RWPE1 (cell line): ENCODE results near the gene TSPAN5.

ENCODE experiments used
- CTCF ChIA-PET: fragments of 350-600 bp; sonication (Branson Sonifier 250); formaldehyde crosslinking; extraction: SDS; loops from one replicate; lab custom pipeline; 2021; lab: Yijun Ruan, JAX
- POLR2A ChIA-PET: fragments of 400-600 bp; formaldehyde crosslinking; extraction: SDS; loops from one replicate; lab custom pipeline; 2020; ENCODE audit warnings: antibody characterized with exemption; ENCODE audit not compliant: low non-redundant PET; lab: Yijun Ruan, JAX
- DNase-seq: peaks from one replicate; pipeline ENCODE4 v3.0.0; 2012; ENCODE audit warnings: low spot score
- H3K27ac ChIP-seq: fragments of 450-650 bp; 2 replicates; pipeline ENCODE4 v1.5.1; 2017
- TF ChIP-seq, protein P1 (sequence below): fragments of 450-650 bp; conservative IDR thresholded peaks from 2 replicates; pipeline ENCODE4 v1.5.1; 2017; ENCODE audit warnings: low read depth, mild to moderate bottlenecking

Gene TSPAN5

DNA sequence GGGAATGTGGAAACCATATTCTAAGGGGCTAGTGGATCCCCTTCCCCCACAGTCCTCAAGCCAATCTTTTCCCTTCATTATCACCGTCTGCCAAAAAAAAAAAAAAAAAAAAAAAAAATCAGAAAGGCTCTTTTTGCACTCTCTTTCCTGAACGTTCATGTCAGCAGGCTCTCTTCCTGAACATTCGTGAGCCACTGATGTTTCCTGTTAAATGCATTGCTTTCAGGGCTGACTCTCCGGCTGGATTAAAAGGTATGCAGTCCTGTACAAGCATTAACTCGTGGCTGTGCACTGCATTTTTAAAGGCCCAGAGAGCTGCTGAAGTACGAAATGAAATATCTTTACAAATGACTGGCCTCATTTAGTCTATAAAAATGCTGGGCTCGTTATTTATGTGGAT is 34.0 kb upstream of the TSPAN5 start:
- ChIA-PET CTCF (no interaction called here), POLR2A (no interaction called here)
- DNase-seq, result no peak
- TF ChIP-seq, protein P1, sequence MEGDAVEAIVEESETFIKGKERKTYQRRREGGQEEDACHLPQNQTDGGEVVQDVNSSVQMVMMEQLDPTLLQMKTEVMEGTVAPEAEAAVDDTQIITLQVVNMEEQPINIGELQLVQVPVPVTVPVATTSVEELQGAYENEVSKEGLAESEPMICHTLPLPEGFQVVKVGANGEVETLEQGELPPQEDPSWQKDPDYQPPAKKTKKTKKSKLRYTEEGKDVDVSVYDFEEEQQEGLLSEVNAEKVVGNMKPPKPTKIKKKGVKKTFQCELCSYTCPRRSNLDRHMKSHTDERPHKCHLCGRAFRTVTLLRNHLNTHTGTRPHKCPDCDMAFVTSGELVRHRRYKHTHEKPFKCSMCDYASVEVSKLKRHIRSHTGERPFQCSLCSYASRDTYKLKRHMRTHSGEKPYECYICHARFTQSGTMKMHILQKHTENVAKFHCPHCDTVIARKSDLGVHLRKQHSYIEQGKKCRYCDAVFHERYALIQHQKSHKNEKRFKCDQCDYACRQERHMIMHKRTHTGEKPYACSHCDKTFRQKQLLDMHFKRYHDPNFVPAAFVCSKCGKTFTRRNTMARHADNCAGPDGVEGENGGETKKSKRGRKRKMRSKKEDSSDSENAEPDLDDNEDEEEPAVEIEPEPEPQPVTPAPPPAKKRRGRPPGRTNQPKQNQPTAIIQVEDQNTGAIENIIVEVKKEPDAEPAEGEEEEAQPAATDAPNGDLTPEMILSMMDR, result no peak
- no peak overlapping the region for H3K27ac ChIP-seq

DNA sequence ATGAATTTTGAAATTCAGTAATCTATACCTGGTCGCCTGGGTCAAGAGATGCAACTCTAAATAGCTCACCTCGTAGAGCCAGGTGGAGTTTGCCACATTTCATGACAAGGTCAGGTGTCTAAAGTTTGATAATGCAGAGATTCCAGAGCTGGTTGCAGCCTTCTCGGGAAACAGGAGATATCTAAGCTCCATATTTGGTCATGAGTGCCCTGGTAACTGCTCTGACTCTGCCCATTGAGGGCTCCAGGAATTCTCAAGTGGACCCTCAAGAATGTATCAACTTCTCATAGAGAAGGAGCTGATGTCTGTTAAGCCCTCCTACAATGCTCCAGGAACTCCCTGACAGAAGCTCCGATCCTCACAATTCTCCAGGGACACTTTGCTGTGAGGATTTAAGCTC is 33.2 kb upstream of the TSPAN5 start:
- ChIA-PET CTCF (no interaction called here), POLR2A (no interaction called here)
- TF ChIP-seq, protein P1, result no peak
- H3K27ac ChIP-seq, result no peak overlapping the region
- DNase-seq, result no peak

DNA sequence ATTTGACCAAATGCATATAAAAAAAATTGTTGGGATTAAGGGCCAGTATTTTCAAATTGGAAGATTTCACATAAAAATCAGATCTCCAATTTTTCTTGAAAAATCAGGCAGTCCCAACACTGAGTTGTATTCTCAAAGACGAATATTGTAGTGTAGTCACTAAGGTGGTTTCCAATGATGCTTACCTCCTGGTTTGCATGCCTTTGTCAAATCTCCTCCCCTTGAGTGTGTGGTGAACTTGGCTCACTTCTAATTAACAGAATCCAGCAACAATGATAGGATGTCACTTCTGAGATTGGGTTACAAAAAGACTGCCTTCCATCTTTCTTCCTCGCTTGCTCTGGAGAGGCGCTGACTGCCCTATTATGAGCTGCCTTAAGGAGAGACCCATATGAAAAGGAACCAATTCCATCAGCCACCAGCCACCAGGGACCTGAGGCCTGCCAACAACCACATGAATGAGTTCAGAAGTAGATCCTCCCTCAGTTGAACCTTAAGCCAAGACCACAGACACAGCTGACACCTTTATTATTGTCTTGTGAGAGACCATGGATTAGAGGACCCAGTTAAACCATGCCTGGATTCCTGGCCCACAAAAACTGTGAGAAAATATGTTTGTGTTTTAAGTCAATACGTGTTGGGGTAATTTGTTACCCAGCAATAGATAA is 31.2 kb upstream of the TSPAN5 start:
- TF ChIP-seq, protein P1, result no peak
- DNase-seq, result no peak
- H3K27ac ChIP-seq, result no peak overlapping the region
- ChIA-PET POLR2A (no interaction called here), CTCF (no interaction called here)

DNA sequence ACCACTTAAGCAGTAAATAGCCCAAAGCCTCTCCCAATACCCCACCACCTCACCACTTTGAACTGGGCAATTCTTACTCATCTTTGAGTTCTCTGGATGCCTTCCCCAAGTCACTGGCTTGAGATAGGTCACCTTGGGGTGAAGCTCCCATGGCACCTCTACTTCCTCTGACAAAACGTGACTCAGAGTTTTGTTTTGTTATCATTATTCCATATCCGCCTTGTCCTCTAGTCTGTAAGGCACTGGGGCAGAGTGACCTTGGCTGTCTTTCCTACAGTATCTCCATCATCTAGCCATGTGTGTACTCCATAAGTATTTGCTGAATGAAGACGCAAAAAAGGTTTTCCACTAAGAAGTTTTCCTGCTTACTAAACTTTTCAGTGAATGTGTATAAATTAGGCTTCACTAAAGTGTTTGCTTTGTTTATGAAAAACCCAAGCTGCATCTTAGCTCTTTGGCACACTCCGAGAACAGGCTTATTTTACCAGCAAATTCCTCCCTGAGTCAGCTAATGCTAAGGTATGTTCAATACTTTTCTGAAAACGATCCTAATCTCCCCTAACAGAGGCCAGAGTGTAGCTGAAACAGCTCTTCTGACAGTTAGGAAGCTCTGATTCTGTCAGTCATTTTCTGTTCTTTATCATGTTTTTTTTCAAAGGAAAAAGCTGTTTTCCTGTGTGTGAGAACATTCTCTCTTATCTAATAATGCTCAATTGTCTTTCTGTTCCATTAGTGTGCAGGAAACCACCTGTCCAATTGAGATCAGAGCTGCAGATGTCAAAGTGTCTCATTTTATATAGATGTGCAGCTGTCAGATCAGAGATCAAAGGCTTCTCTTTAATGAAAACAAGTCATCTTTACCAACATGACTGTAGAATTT is 30.2 kb upstream of the TSPAN5 start:
- TF ChIP-seq, protein P1, result no peak
- peak; percentile 18 for DNase-seq
- ChIA-PET CTCF (interaction anchor here (0.7 kb wide), 1 partner anchor 199 kb away, joined by 3 read pairs; no protein-coding TSS in a partner anchor), POLR2A (no interaction called here)
- H3K27ac ChIP-seq, result no peak overlapping the region

DNA sequence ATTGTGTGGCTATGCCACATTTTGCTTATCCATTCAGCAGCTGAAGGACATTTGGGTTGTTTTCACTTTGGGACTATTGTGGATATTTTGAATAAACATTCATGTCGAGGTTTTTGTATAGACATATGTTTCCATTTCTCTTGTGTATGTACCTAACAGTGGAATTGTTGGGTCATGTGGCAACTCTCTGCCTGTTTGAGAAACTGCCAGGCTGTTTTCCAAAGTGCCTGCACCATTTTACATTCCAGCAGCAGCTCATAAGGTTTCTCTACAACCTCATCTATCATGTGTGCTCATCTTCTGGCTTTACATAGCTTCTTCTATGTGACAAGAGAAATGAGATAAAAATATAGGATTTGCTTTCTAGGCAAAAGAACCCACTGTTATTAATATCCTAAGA is 29.5 kb upstream of the TSPAN5 start:
- DNase-seq, result no peak
- H3K27ac ChIP-seq, result no peak overlapping the region
- CTCF ChIA-PET, result no interaction called here
- POLR2A ChIA-PET, result no interaction called here
- TF ChIP-seq, protein P1, result no peak

DNA sequence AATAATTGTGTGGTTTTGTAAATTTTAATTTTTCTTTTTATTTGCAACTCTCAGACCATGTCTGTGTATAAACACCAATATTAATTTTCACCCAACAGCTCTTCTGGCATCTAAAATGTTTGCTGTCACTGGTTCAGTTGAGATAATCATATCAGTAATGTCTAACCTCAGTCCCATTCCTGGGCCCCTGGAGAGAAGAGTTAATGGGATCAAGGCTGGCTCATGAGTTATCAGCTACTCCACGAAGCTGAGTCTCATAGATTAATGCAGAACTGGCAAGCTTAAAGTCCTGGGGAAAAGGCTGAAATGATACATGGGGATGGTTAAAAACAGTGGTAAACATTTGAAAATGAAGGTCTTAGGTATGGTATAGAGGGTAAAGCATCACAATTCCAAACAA is 28.4 kb upstream of the TSPAN5 start:
- POLR2A ChIA-PET, result no interaction called here
- no peak overlapping the region for H3K27ac ChIP-seq
- TF ChIP-seq, protein P1, result no peak
- no peak for DNase-seq
- CTCF ChIA-PET, result no interaction called here
